Measurements from ENCODE around the gene PCDHGA1.

The PCDHGA1 gene

GRCh38 chr5:141512911-141513626 is 182.8 kb downstream of the PCDHGA1 start:
- DNase-seq (ENCODE audit: low read depth): peak; percentile 55
- peak overlapping the region; percentile 47 for H3K4me3 ChIP-seq (ENCODE audit: low read length)
- TF ChIP-seq CTCF (conservative IDR thresholded peaks at IDR 0.05; ENCODE audit: low read length): no peak

- DNase-seq (ENCODE audit: low read depth): peak; percentile 86
- no peak for TF ChIP-seq CTCF (conservative IDR thresholded peaks at IDR 0.05; ENCODE audit: low read length)
- H3K4me3 ChIP-seq (ENCODE audit: low read length): peak overlapping the region; percentile 47
Observed at GRCh38 chr5:141513627-141514329, 183.5 kb downstream of the PCDHGA1 start.

- DNase-seq (ENCODE audit: low read depth): peak; percentile 88
- no peak for TF ChIP-seq CTCF (conservative IDR thresholded peaks at IDR 0.05; ENCODE audit: low read length)
- no peak overlapping the region for H3K4me3 ChIP-seq (ENCODE audit: low read length)
Observed at GRCh38 chr5:141514330-141515133, 184.2 kb downstream of the PCDHGA1 start.

GRCh38 chr5:141515141-141515540 is 184.8 kb downstream of the PCDHGA1 start:
- H3K4me3 ChIP-seq (ENCODE audit: low read length): no peak overlapping the region
- no peak for DNase-seq (ENCODE audit: low read depth)
- TF ChIP-seq CTCF (conservative IDR thresholded peaks at IDR 0.05; ENCODE audit: low read length): no peak

- no peak for DNase-seq (ENCODE audit: low read depth)
- no peak overlapping the region for H3K4me3 ChIP-seq (ENCODE audit: low read length)
- no peak for TF ChIP-seq CTCF (conservative IDR thresholded peaks at IDR 0.05; ENCODE audit: low read length)
Observed at GRCh38 chr5:141515946-141516671, 185.8 kb downstream of the PCDHGA1 start.

GRCh38 chr5:141516672-141517025 is 186.3 kb downstream of the PCDHGA1 start:
- no peak for TF ChIP-seq CTCF (conservative IDR thresholded peaks at IDR 0.05; ENCODE audit: low read length)
- DNase-seq (ENCODE audit: low read depth): peak; percentile 79
- H3K4me3 ChIP-seq (ENCODE audit: low read length): no peak overlapping the region
